SW 1271 (cell line): ENCODE measurements around the gene SCCPDH.
A peak's percentile ranks its signal among the peaks of the same experiment; 100 is the strongest.
"Not testable (repeated sequence)": the region's sequence is repeated elsewhere in the genome, so short reads cannot be mapped to it uniquely, and the experiment has no call there.

ENCODE experiments used
- DNase-seq, 2 experiments: peaks; one replicate each; lab custom pipeline; 2025; lab: John Stamatoyannopoulos, UW

The SCCPDH gene, protein sequence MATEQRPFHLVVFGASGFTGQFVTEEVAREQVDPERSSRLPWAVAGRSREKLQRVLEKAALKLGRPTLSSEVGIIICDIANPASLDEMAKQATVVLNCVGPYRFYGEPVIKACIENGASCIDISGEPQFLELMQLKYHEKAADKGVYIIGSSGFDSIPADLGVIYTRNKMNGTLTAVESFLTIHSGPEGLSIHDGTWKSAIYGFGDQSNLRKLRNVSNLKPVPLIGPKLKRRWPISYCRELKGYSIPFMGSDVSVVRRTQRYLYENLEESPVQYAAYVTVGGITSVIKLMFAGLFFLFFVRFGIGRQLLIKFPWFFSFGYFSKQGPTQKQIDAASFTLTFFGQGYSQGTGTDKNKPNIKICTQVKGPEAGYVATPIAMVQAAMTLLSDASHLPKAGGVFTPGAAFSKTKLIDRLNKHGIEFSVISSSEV

DNA sequence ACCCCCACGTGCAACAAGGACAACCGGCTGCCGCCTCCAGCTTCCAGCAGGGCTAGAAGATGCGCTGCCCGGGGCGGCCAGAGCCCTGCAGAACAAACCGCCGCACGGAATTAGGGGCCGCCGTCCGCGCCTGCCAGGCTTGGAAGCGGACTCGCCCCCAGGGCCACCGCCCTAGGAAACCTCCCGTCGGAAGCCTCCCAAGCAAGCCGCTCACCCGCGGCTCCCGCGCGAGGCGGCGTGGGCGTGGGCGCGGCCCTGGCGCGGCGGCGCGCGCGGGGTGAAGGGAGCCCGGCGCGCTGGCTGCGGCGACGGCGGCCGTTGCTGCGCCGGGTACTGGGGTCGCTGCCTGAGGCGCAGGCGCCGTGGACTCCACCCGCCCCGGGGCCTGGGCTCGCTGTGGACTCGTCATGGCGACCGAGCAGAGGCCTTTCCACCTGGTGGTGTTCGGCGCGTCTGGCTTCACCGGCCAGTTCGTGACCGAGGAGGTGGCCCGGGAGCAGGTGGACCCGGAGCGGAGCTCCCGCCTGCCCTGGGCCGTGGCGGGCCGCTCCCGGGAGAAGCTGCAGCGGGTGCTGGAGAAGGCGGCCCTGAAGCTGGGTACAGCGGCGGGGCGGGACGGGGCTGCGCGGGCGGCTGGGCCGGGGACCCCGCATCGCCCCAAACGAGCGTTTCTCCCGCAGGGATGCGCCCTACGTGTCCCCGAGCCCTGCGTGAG is at the start of gene SCCPDH:
SCCPDH (plus strand) TSS at position 394 of the 715 bp plus-strand sequence; CDS start at position 408, 14 bp downstream.
- DNase-seq: peak; percentile 73 to 90

DNA sequence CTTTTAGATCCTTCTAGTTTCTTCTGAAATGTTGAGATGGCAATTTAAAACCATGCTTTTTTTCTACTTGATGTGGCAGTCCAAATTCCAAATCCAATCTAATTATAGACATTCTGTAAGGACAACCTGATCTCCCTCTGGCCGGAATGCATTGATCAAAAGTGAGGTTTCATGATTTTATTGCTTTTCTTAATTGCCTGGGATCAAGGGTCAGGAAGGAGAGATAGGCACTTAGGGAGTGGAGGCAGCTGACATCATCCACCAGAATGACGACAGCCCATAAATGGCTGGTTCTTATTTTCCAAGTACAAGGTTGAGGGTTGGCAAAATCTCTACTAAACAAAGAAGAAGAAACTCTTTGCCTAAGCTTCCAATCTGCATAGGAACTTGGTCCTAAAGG is 46.4 kb upstream of the SCCPDH start:
- DNase-seq: no peak

DNA sequence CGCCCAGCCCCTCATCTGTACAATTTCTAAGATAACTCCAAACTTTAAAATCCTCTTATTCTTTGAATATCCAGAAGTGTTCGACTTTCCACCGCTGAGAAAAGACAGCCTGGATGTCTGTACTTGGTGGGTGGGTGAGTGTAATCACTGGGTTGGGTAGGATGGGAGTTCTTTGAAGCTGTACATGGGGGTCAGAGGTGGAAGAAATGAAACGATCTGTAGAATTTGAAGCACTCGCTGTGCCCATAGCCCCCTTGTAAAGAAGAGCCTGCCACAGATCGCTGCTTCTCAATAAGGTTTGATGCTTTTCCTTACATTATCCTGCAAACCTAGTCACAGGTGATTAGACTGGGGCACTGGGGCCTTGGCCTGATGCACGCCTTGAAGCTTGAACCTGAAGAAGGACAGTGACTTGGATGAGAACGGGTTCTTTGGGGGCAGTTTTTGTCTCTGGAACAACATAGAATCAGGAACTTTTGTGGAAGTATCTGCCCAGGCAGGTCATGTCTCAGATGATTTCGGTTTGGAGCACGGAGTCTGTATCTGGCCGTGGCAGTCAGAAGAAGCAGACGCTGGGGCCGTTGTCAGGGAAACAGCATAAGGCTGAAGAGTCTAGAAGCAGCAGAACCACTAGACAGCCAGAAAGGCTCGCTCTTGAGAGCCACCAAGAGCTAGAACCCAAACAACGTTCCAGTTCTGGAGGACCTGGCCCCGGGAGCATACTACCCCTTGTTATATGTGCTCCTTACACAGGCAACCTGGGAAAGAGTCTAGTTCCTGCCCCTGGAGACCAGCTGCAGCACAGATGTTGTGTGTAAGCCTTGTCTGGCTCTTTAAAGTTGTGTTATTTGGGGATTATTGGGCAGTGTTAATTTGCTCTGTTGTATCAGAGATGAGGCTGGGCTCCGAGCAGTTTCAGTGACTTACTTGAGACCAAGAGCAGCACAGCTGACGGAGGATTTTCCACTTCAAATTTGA is 45.1 kb upstream of the SCCPDH start:
- DNase-seq: no peak

DNA sequence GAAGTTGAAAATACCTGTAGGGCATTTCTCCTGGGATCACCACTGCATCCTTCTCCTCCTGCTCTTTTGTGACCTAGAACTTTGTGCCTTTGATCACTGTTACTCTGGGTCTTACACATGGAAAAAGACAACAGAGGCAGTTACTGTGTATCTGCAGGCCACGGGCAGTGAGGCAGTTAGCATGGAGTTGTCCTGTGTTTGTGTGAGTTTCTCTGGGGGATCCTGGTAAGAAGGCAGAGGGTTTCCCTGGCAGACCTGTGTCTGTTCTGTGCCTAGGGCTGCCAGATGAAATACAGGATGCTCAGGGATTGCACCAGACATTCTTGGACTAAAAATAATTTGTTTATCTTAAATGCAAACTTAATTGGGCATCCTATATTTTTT is 44.4 kb upstream of the SCCPDH start:
- no peak for DNase-seq

DNA sequence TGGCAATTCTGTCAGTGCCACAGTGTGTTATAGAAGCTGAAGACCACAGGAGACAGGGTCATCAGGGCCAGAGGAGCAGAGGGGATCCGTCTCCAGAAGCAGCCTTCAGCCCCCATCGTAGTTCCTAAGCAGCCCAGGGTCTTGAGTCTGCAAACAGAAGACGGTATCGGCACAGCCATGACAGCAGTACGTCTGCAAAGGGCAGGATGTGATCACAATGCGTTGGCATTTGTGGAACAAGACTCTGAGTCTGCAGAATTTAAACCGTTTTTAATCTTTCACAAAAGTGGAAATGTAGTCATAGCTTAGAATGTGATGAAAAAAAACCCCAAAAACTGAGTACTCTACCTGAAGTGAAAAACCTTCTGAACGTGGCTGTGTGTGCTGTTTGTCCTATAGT is 44.0 kb upstream of the SCCPDH start:
- DNase-seq: no peak

DNA sequence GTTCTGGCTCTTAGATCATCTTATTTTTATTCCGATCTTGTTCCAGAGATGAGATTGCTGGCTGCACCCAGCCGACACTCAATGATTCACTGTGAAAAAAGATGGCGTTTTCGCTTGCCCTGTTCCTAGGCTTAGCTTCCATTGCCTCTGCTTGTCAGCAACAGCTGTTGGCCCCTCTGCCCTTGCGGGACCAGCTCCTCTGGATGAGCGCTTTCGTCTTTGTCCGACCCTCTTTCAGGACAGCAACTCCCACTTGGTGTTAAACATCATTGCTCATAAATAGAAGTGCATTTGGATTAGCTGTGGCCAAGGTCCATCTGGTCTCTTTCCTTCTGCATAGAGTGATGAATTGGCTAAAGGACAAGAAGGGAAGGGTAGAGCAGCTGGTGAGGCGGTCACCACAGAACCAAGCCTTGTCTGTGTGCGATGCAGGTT is 43.5 kb upstream of the SCCPDH start:
- no peak for DNase-seq

DNA sequence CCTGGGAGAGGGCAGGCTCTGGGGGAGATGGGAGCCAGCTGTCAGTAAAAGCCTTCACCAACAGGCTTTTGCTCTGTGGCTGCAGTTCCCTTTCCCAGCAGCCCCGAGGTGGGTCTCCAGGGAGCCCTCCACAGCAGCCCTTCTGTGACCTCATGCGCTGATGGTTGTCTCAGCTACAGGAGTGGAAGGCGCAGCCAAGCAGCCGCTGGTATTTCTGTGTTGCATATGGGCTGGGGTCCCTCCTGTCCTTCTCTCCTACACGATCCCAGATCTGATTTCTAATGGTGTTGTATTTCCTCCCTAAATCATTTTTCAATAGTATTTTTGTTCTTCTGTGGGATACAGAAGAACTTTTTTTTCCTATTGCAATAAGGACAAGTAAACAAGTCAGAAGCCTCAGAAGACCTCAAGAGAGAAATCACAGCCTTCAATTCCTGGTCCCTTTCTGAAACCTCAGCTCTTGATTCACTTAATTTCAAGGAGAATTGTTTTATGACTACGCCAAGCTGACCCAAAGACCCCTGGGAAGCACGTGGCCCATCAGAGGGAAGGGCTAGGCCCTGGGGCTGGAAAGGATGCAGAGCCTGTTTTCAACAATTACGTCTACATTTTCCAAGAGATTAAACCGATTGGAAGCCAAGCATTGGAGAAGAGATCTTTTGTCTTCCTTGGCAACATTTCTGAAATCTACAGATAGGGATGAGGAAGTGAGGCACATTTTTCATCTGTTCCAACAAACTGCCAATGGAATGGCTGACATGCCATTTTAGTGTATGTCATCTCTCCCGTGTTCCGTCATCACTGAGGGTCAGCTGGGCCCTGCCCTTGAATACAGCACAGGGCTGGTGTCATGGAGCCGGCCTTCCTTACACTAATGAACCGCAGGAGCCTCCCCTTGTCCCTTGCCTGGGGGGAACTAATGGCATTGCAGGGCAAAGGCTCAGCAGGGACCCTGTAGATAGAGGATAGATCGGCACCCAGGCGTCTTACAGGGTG is 42.0 kb upstream of the SCCPDH start:
- DNase-seq: no peak

DNA sequence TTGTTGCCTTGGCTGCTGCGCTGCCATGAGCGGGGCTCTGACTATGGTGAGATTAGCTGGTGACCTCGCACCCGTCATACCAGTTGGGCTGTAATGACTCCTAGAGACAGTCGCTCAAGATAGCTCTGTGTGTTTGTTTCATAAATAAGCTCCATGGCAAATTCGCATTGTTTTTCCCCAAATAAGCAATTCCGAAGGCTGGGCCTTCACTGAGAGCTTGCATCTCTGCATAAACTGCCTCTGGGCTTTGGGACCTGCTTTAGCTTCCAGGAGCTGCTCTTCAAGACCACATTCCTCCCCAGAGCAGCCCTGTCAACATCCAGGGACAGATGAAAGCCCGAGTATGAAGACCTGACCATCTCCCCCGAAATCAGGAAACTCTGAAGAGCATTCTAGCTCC is 40.7 kb upstream of the SCCPDH start:
- DNase-seq: no peak

DNA sequence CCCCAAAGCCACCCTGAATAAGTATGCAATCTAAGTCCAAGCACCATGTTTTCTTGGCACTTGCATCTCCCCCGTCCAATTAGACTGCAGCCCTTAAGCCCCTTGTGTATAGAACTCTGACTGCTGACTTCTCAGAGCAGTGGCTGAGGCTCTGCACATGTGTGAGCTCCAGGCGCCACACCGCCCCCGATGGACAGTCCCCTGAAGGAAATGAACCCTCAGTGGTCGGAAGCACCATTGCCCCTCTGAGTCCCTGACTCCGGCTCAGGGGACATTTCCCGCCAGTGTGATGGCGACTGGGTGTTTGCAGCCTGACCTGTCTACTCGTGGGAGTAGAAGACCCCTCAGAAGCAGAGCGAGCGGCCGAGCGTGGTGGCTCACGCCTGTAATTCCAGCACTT is 37.2 kb upstream of the SCCPDH start:
- DNase-seq: no peak

DNA sequence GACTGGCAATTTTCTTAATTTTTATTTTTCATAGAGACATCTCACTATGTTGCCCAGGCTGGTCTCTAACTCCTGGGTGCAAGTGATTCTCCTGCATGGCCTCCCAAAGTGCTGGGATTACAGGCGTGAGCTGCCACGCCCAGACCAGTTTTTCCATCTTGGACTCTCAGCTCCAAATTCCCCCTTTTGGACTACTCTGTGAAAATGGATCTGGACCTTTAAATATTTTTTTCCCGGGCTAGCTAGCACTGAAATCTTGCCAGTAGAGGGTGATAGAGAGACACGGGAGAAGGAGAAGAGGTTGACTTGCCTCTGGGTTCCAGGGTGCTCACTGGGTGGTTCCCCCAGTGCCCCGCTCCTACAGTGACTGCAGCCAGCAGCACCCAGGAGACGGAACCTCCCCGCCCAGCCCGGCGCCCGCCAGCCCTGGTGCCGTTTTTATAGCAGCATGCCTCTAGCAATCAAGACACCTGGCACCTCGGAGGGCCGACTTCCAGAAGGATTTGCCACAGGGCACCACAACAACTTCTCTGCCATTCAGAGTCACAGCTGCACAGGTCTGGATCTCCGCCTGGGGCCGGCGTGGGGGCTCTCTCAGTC is 34.7 kb upstream of the SCCPDH start:
- peak; percentile 78 to 90 for DNase-seq

DNA sequence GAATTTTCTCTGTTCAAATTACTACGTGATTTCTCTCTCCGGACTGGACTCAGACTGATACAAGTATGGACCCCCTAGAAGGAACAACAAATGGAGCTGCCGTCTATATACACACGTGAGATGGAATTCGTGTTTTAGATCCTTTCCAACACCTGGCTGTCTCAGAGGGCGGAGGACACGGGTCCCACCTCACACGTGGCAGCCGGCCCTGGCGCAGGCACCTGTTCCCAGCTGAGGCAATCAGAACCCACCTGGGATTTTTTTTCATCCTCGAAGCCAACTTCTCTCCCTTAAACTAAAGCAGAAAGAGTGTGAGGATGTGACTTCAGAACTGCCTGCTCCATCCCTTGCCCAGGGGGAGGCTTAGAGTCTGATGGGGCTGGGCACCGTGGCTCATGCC is 34.1 kb upstream of the SCCPDH start:
- no peak for DNase-seq

DNA sequence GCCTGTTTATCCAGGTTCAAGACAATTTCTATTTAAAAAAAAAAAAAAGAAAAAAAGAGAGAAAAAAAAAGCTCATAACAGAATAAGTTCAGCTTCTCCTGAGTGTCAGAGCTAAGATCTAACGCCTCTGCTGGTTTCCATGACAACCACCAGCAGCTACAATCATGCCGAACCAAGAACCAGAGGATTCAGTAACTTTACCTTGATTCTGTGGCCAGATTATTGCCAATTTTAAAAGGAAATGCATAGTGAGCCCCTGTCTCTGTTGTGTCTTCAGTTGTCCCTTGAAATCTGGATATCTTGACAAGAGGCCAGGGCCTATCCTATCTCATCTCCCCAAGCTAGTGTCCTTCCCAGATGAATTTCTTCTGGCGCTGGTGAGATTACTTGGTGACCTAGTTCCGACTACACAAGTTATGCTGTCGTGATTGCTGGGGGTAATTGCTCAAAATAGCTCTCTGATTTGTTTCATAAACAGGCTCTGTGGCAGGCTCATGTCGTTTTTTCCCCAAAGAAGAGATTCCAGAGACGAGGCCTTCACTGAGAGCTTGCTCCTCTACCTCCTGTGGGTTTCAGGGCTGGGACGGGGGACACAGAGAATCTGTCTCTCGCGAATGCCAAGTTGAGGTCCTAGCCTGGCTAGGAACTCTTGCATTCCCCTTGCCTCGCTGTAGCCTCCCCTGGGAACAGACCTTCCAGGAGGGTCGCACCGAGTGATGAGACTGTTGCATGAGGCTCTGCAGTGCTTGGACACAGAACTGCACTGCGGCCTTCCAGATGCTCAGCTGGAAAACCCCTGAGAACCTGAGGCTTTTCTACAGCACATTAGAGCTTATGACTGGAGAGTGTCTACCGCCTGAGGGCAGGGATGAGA is 32.4 kb upstream of the SCCPDH start:
- no peak for DNase-seq

DNA sequence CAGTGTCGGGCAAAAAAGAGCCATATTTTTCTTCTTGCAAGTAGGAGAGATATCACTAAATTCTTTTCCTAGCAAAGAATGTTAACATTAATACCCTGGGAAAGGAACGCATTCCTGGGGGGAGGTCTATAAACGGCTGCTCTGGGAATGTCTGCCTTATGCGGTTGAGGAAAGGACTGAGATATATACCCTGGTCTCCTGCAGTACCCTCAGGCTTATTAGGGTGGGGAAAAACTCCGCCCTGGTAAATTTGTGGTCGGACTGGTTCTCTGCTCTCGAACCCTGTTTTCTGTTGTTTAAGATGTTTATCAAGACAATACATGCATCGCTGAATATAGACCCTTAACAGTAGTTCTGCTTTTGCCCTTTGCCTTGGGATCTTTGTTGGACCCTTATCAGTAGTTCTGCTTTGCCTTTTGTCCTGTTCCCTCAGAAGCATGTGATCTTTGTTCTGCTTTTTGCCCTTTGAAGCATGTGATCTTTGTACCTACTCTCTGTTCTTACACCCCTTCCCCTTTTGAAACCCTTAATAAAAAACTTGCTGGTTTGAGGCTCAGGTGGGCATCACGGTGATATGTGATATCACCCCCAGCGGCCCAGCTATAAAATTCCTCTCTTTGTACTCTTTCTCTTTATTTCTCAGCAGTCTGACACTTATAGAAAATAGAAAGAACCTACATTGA is 29.9 kb upstream of the SCCPDH start:
- not testable (repeated sequence) for DNase-seq

DNA sequence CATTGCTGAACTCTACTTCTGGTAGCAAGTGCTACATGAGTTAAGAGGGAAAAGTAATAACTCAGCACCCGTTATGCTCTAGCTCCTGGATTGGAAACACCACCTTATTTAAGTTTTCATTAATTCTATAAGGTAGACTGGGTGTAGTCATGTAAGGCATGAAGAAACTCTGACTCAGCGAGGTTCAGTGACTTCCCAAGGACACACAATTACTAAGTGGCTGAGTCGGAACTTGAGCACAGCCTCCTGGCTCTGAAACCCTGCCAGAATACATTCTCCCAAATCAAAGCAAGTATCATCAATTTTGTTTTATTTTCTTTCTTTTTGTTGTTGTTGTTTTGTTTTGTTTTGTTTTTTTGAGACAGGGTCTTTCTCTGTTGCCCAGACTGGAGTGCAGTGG is 29.1 kb upstream of the SCCPDH start:
- no peak for DNase-seq

DNA sequence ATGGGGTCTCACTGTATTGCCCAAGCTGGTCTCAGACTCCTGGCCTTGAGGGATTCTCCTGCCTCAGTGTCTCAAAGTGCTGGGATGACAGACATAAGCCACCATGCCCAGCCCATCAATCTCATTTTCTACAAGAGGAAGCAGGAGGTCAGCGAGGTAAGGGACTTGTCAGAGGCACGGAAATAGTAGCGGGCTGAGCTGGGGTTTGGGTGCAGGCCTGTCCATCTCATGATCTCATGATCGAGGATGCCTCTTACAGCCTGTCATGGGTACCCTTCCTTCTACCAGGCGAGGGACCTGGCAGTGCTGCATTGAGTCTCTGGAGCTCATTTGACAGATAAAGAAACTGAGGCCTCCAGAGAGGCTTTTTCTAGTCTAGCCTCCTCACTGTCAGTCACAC is 28.5 kb upstream of the SCCPDH start:
- DNase-seq: no peak

DNA sequence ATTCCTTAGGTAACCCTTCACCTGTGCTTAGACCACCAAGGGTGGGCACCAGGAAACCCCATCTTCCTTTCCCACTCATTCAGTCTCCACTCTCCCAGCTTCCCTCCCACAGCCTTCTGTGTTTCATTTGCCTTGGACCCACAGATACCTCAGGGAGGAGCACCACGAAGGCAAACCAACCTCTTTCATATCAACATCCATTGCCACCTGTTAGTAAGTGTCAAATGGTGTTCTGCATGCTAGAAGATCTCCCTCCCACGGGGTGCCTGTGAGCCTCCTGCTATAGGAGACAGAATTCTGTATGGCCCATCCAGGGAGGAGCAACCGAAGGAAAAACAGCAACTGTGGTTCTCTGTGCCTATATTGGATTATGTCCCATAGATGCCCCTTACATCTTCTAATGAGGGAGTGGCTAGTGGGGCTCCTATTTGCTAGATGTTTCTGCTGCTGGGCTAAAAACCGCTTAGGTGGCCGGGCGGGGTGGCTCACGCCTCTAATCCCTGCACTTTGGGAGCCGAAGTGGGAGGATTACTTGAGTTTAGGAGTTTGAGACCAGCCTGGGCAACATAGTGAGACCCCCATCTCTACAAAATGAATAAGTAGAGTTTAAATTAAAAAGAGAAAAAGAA is 25.6 kb upstream of the SCCPDH start:
- DNase-seq: no peak

DNA sequence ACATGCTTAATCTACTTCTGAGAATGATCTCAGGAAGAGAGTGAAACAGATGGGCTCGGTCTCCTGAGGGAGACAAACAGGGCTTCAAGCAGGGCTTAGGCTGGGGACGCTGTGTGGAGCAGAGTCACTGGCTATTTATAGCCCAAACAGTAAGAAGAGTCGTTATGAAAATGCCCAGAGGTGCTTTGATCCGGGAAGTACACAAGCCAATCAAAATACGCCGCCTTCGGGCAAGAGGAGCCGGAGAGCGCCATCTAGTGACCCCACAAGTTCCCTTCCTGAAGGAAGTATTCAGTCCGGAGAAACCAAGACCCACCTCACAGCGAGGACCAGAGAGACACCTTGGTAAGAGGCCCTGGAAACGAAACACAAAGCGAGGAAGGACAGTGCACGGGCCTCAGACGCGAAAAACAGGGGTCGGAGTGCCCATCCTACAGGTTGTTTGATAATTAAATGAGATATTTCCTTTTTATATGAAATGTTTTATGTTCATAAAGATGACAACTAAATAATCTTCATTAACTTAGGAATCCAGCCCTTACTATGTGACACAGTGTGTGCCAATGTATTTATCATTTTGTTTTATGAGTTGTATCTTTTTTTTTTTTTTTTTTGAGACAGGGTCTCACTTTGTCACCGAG is 25.0 kb upstream of the SCCPDH start:
- peak; percentile 86 to 97 for DNase-seq

DNA sequence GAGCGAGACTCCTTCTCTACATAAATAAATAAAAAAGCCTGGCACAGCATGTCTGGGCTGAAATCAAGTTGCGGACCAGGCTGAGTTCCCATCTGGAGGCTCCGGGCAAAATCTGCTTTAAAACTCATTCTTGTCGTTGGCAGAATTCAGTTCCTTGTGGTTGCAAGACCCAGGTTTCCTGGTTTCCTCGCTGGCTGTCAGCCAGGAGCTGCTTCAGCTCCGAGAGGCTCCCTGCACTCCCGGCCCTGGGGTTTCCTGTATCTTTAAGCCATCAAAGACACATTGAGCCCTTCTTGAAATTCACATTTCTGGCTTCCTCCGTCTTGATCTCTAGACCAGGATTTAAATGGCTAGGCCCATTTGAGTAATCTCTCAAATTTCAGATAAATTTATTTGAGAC is 20.6 kb upstream of the SCCPDH start:
- no peak for DNase-seq
